ENCODE data around the gene MIPOL1.

Gene MIPOL1

DNA sequence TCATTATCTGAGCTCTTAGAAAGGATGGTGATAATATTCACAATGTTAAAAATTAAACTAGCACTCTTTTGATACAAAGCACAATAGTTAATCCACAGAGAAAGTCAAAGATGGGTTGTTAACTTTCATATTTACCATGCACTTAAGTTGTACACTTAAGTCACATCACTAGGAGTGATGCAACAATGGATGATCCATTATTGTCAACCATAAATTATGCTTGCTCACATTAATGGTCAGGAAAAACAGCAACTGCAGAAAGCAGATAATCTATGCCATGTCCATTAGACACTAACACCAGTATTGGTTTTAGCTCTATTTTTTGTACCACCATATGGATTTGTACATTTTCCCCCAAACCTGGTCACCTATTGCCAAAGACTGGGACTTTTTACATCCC, 201.8 kb downstream of the MIPOL1 start:
- DNase-seq (ENCODE audit: low spot score) = no peak

DNA sequence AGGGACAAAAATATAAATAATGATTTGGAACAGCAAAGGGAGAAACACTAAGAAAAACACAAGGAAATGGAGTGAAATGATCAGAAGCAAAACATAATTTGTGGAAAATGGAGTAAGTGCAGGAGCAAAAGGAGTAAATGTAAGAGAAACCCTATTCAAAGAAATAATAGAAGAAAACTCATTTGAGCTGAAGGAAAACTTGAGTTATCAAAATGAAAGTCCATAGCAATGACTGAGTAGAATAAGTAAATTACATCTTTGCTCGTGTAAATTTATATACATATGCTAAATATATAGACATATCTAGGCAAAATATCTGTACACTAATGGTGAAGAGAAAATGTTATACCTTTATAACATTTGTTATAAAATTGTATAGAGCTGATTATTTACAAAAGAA, 203.4 kb downstream of the MIPOL1 start:
- no peak for DNase-seq (ENCODE audit: low spot score)

DNA sequence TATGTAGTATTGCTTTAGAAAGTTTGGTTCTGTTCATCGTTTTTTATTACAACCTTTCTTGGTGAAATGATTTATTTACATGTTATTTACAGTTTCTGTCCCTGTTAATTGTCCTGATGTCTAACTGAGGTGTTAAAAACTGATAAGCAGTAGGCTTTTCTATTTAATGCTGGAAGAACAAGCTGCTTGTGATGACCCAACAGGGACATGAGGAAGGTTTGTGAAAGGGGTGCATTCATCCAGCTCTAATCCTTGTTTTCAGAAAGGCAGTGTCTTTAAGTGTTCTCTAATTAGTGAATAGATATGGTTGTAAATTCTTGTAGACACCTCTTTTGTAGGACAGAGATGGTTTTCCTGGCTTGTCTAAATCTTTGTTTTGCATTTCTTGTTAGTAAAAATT, 205.9 kb downstream of the MIPOL1 start:
- DNase-seq (ENCODE audit: low spot score) = no peak

DNA sequence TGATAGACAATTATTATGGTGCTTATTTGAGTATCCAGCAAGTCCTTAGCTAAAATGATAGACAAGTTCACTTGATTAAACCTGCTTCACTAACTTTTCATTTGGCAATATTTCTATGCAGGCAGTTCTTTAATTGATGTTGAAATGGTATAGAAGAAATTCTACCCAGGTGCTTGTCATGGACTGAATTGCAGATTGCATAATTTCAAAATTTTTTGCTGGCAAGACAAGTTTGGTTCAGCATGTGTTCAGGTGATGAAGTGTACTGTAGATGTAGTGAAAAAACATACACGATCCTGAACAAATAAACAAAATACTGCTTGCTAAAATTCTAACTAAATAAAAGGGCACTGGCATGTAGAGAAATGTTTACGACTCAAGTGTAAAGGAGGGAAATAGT, 208.4 kb downstream of the MIPOL1 start:
- DNase-seq (ENCODE audit: low spot score) = no peak

DNA sequence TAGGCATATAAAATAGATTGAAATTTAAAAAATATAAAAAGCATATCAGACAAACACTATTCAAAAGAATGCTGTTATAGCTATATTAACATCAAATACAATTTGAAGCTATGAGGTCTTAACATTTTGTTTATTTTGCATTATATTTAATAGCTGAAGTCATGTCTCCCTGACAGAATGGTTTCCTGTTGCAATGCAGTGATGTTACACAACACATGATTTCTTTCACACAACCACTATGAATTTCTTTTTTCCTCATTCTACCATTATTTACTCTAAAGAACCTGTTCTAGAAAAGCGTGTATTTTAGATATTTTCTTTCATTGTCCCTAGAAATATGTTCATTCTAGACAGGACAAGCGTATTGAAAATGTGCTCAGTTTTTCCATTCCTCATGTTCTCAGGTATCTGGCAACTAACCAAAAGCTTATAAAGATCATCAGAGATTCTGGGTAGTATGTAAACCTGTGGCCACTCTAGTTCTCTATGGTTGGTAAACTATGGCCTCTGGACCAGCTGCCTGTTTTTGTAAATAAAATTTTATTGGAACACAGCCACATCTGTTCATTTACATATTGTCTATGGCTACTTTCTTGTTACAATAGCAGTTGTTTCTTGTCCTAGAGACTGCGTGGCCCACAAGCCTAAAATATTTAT, 213.5 kb downstream of the MIPOL1 start:
- DNase-seq (ENCODE audit: low spot score) = no peak

DNA sequence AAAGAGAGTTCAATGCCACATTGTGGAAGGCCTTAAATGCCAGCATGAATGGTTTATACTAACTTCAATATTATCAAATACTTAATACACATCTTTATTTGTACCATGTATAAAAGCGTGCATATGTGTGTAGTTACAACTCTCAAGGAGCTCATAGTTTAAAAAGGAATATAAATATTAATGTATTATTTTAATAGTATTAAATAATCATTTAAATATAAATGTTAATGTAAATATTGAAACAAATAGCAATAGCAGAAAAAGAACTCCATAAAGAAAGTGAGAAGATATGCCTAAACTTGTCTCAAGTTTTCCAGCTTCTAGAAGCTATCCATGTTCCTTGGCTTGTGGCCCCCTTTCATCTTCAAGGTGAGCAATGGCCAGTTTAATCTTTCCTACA, 215.3 kb downstream of the MIPOL1 start:
- no peak for DNase-seq (ENCODE audit: low spot score)

DNA sequence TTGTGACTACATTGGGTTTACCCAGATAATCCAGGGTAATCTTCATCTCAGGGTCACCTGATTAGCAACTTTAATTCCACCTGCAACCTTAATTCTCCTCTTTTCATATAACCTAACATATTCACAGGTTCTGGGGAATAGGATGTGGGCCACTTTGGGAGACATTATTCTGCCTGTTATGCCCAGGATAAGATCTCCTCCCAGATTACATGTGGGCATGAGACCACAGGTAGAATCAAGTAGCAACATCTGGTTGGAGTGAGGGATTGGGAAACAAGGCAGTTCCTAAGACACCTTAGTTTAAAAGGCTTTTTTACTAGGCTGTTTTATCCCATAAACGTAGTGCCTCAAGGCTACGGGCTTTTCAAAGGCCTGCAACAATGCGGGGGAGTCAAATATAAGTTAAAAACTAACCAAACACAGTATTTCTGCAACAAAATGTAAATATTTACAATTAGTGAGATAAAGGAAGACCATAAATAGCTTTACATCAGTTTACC, 215.8 kb downstream of the MIPOL1 start:
- DNase-seq (ENCODE audit: low spot score) = no peak

DNA sequence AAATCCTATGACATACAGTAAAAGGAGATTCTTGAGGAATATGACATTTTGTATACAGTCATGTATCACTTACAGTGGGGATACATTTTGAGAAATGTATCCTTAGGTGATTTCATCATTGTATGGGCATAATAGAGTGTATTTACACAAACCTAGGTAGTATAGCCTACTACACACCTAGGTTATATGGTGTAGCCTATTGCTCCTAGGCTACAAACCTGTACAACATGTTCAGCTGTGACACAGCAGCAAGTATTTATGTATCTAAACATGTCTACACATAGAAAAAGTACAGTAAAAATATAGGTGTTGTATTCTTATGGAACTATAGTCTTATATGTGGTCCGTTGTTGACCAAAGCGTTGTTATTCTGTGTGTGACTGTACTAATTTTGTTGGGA, 218.5 kb downstream of the MIPOL1 start:
- no peak for DNase-seq (ENCODE audit: low spot score)

DNA sequence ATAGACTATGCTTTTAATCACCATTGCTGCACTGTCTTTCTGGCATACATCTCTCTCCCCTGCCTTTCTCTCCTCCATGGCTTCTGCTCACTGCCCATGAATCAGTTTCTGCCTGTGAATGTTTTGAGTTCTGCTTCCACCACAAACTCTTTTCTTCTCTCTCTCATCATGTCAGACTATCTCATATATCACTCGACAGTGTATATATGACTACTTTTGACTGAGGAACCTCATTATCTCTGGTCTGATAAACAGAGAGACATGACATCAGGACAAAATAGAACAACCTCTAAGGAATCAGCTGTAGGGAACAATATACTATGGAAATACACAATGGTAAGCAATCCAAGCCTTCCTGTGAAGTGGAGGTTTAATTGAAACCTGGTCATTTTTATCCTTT, 219.4 kb downstream of the MIPOL1 start:
- DNase-seq (ENCODE audit: low spot score) = no peak

DNA sequence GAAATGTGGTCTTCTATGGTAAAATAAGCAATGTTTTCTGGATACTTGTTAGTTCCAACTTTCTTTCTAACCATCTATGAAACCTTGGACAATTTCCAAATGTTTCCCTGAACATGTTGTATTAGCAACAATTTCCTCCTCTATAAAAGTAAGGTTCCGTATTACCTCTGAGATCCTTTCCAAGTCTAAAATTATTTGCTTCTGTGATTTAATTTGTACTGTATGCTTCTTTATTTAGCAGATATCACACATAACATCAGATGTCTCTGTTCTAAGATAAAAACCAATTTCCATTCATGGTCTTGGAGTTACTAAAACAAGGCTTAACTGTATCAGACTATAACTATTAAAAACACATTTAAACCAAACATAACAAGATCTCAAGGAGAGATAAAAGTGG, 220.1 kb downstream of the MIPOL1 start:
- no peak for DNase-seq (ENCODE audit: low spot score)

DNA sequence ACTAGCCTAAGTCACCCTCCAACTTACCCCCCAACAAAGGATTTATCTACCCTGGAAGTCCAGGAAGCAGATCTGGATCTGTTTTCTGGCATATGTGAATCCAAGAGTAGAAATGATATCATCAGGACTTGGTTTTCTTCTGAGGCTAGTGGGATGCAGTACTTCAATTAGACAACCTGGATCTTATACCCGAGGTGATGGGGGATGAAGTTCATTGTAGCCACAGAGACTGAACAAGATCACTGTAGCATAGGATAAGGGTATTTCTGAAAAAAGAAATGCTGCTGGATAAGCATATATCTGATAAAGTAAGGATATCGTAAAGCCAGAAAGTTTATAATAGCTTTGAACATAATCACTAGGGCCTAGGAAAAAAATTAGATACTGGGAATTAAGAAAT, 222.9 kb downstream of the MIPOL1 start:
- no peak for DNase-seq (ENCODE audit: low spot score)

DNA sequence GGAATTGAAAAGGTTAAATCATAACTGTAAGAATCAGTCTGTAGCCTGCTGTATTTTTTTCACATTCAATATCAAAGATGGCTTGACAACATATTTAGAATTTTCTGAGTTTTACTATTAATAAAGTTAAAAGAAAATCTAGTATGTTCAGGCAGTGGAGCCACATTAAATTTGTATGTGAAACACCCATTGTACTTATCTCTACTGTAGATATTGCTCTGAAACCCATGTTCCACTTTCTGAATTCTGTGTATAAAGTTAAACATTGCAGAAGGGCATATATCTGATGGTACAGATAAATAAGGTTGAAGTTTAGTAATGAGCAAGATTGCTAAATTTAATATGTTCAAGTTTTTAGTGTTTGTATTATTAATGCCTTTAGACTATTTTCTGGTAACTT, 224.6 kb downstream of the MIPOL1 start:
- no peak for DNase-seq (ENCODE audit: low spot score)

DNA sequence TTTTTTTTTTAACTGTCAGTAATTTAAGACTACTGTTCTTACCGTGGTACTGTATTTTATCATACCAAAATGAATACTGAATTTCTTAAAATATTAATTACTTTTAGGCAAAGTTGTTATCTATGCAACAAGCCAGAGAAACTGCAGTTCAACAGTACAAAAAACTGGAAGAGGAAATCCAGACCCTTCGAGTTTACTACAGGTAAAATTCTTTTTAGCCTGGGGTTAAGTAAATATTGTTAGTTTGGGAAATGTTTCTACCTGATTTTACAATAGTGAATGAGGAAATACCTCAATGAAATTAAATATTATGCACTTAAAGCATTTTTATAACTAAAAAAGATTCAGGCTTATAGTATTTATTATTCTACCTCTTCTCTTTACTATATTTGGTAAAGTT, 225.0 kb downstream of the MIPOL1 start:
- no peak for DNase-seq (ENCODE audit: low spot score)

DNA sequence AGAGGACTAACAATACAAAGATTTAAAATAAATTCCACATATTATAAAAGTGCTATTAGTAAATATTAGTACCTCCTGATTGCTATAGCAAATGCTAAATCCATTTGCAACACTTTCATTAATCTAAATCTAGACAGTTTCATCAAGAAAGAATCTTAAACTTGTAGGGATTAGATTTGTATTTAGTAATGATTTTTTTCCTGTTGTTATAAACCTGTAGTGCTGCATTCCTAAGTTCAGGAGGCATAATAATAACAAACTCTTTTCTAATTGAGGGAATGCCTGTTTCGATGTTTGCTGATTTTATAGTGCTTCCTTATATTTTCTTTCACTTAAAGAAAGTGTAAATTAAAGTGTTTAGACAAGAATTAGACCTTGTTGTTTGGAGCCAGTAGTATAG, 231.2 kb downstream of the MIPOL1 start:
- no peak for DNase-seq (ENCODE audit: low spot score)

DNA sequence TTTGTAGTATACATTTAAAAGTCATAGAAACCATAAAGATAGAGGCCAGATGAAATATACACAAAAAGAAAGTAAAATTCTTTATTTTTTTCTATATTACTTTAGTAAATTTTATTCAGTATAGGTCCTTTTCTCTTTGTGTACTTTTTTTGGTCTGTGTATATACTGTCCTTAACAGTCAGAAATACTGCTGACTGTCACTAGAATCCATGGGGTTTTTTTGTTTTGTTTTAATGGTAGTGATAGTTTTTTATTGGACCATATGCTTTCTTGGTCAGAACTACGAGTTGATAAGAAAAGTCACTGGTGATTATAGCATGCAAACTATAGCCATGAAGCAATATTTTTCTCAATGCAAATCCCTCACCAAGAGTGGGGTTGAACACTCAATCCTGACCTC, 231.9 kb downstream of the MIPOL1 start:
- DNase-seq (ENCODE audit: low spot score) = no peak

DNA sequence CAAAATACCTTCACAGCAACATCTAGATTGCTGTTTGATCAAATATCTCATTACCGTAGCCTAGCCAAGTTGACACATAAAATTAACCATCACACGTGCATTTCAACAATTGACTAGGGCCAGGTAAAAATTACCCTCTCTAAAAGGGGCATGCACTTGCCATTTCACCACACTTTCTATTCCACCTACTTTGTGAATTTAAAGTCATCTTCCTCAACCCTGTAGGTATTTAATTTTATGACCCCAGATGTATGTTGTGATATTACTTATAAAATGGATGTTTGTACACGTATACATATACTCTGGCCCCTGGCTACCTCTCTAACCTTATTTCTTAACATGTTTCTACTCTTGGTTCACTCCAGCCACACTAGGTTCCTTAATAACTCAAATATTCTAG, 237.1 kb downstream of the MIPOL1 start:
- no peak for DNase-seq (ENCODE audit: low spot score)

DNA sequence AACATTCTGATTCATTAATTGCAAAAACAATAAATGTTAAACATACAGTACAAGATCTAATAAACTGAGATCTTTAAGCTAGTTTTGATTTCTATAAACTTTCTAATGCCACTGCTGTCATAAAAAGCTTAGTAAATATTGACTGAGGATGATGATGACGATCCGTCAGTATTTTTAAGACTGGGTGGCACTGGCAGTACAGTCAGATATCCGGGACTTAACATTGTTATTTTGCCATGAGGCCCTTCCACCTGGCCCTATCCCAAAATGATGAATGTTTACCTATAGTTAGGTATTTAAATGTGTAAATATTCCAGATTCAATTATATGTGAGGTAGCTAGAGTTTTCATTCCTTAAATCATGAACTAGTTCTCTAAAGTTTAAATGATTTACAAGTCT, 238.8 kb downstream of the MIPOL1 start:
- DNase-seq (ENCODE audit: low spot score) = no peak

DNA sequence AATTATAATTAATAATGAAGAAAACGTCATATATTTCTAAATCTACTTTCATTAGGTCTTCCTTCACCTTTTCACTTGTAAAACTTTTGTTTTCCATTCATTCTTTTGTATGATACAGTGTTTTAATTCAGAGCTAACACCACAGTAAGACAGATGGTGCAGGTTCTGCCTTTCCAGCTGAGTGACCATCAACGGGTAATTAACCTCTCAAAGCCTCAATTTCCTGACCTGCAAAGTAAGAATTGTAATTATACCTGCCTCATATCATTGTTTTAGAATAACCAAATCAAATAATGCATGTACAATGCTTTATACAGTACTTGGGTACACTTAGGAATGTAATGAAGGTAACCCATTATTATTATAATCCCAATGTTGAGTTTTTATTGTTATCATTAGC, 239.8 kb downstream of the MIPOL1 start:
- DNase-seq (ENCODE audit: low spot score) = no peak

DNA sequence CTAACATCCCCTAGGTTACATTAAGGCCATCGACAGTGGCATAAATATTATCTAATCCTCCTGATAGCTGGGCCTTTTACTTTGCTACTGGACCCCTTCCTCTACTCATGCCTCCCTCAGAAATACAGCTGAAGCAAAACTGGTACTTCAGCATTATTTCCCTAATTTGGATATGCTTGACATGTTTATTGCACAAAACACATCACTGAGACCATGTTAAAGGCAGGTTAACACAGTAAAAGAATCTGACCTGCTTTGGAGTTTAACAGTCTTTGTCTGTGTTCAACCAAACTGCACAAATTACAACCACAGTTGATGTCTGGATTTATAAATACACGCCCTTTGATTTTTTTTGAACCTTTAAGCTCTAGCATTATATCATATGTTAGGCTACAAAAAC, 240.7 kb downstream of the MIPOL1 start:
- no peak for DNase-seq (ENCODE audit: low spot score)

DNA sequence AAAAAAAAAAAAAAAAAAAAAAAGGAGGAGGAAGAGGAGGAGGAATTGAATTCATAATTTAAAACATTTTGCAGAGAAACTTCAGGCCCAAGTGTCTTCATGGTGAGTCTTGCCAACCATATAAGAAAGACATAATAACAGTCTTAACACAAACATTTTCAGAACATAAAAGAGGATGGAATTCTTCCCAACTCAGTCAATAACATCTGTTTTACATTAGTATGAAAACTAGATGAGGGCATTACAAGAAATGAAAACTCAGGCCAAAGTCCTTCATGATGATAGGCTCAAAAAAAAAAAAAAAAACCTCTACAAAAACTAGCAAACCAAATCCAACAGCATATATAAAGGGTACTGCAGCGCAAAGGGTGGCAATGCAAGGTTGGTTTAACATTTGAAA, 245.7 kb downstream of the MIPOL1 start:
- DNase-seq (ENCODE audit: low spot score) = no peak

DNA sequence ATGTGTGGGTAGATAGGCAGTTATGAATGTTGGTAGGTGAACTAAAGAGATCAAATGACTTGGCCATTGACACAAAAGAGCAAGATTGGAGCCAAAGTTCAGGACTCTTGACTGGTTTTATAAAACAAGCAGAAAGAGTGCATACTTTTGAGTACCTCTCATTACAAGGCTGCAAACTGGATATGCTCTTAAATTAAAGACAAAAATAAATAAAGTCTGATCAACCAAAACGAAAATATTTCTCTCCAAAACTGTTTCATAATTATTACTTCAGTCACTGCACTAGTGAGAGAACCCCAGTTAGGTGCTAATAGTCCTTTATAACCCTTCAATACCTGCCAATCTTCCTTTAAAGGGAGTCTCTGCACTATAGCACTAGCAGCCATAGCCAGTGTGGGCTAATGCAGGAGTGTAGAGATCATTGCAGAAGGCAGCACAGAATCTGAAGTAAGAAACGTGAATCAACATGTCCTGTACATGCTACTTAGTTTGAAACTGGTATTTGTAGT, 250.2 kb downstream of the MIPOL1 start:
- DNase-seq (ENCODE audit: low spot score) = no peak

DNA sequence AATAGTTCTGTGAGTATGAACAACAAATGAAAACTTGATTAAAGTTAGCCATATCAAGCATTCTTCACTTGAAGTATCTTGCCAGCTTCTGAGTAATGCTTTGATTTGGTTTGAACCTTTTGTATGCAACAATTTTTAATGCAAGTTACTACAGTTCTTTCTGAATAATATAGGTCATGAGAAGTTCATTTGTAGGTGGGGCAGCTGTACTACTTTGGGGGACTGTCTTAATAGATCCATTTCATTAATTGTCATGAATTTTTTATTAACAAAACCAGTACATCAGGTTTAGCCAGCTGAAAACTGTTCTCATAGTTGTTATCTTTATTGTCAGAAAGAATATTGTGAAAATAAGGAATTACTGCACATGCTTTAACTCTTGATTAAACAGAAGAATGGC, 254.6 kb downstream of the MIPOL1 start:
- no peak for DNase-seq (ENCODE audit: low spot score)

DNA sequence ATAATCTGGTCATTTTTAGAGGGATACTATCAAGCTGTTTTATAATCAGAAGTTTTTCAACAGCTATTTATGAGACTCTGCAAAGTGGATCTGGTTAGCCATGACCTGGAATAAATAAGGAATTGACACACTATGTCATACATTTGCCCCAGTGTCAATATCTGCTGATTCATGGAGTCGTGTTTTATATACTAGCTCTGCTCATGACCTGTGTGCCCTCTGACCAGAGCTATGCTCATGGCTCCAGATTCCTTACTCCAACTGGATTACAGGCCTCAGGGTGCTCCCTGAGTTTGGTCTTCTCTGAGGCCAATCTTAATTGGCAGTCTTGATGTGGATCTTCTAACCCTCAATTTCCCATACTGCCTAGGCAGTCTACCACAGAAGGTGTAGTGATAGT, 256.2 kb downstream of the MIPOL1 start:
- no peak for DNase-seq (ENCODE audit: low spot score)

DNA sequence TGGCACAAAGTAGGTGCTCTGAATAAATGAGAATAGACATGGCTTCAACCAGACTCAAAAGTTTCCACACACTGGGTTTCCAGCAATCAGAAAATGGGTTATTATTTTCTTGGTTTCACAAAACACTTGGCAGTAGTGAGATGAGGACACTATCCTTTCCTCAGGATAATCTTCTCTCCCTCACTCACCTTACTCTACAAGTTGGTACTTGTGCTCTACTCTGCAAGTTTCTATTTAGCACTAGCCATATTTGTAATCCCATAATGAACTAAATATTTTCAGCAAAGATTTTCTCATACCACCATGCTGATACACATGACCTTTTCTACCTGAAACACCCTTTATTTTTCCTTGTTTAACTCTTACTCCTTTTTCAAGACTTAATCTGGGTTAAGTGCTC, 259.6 kb downstream of the MIPOL1 start:
- DNase-seq (ENCODE audit: low spot score) = no peak
